CD8-positive, alpha-beta memory T cell (primary cell): ENCODE results near the gene UVRAG. TPM values are rescaled to one million over a fixed set of nuclear protein-coding genes. Genes with fewer than 3 reads are reported as not detected.

Experiments used
- CTCF ChIA-PET: fragments of 350-600 bp; sonication (Branson Sonifier 250); formaldehyde crosslinking; loops from one replicate; lab custom pipeline; 2021; ENCODE audit warnings: antibody characterized with exemption; lab: Charles Lee
- POLR2A ChIA-PET: fragments of 350-600 bp; sonication (Branson Sonifier 250); formaldehyde crosslinking; loops from one replicate; lab custom pipeline; 2021; ENCODE audit warnings: antibody characterized with exemption; lab: Charles Lee
- DNase-seq, 5 donors: peaks; one replicate each; pipeline versions ENCODE4 v3.0.0 to v3.0.0-alpha.2; 2020 to 2022; ENCODE audit warnings: mixed read lengths in 1 of 5
- H3K27ac ChIP-seq: one replicate; pipeline ENCODE4 v1.7.0; 2013; ENCODE audit warnings: low read depth, mild to moderate bottlenecking, low read length, moderate library complexity
- H3K27me3 ChIP-seq: 2 replicates; pipeline ENCODE4 v1.7.0; 2013; ENCODE audit warnings: low read length, mild to moderate bottlenecking; ENCODE audit not compliant: insufficient read depth, poor library complexity, severe bottlenecking
- H3K36me3 ChIP-seq: 2 replicates; pipeline ENCODE4 v1.7.0; 2013; ENCODE audit warnings: mild to moderate bottlenecking, low read length, moderate library complexity; ENCODE audit not compliant: insufficient read depth
- H3K4me1 ChIP-seq: 2 replicates; pipeline ENCODE4 v1.7.0; 2013; ENCODE audit warnings: mild to moderate bottlenecking, low read length, moderate library complexity; ENCODE audit not compliant: insufficient read depth
- H3K4me3 ChIP-seq: 2 replicates; pipeline ENCODE4 v1.7.0; 2013; ENCODE audit warnings: mild to moderate bottlenecking, low read length
- H3K9me3 ChIP-seq: 2 replicates; pipeline ENCODE4 v1.7.0; 2013; ENCODE audit warnings: mild to moderate bottlenecking, low read length
- H3K27ac Mint-ChIP-seq, 8 donors: one replicate each; pipeline ENCODE4 v1.8.0; 2020 to 2021; ENCODE audit warnings: mixed read lengths in 8 of 8, mild to moderate bottlenecking in 6 of 8, inconsistent platforms in 3 of 8, moderate library complexity in 3 of 8
- H3K27me3 Mint-ChIP-seq, 2 donors: one replicate each; pipeline ENCODE4 v1.8.0; 2020 to 2021; ENCODE audit warnings: mixed read lengths in 2 of 2, mild to moderate bottlenecking in 1 of 2, moderate library complexity in 1 of 2
- H3K36me3 Mint-ChIP-seq, 3 donors: one replicate each; pipeline ENCODE4 v1.8.0; 2020 to 2021; ENCODE audit warnings: mixed read lengths in 3 of 3, inconsistent platforms in 1 of 3, mild to moderate bottlenecking in 1 of 3
- H3K4me1 Mint-ChIP-seq, 3 donors: one replicate each; pipeline ENCODE4 v1.8.0; 2020 to 2021; ENCODE audit warnings: mixed read lengths in 3 of 3, inconsistent platforms in 1 of 3, mild to moderate bottlenecking in 1 of 3
- H3K4me3 Mint-ChIP-seq, 7 donors: one replicate each; pipeline ENCODE4 v1.8.0; 2020 to 2021; ENCODE audit warnings: mixed read lengths in 7 of 7, mild to moderate bottlenecking in 6 of 7, moderate library complexity in 4 of 7, inconsistent platforms in 2 of 7
- H3K9me3 Mint-ChIP-seq, 5 donors: one replicate each; pipeline ENCODE4 v1.8.0; 2020 to 2022; ENCODE audit warnings: mixed read lengths in 5 of 5, mild to moderate bottlenecking in 3 of 5, moderate library complexity in 2 of 5, inconsistent platforms in 1 of 5
- polyA plus RNA-seq: library from polyadenylated mRNA; unstranded; fragments of 300-500 nt; fragmentation: Illumina TruSeq; gene quantifications from one replicate; pipeline ENCODE4 v1.2.3, GENCODE V29; 2021
- total RNA-seq, 2 experiments: library from RNA; stranded (reverse); gene quantifications; one replicate each; pipeline ENCODE4 v1.2.3, GENCODE V29; 2021

The UVRAG gene
- total and polyA plus RNA-seq, 3 experiments from 2014 or later = 17.1 to 20.9 (median 18.0) TPM

DNA sequence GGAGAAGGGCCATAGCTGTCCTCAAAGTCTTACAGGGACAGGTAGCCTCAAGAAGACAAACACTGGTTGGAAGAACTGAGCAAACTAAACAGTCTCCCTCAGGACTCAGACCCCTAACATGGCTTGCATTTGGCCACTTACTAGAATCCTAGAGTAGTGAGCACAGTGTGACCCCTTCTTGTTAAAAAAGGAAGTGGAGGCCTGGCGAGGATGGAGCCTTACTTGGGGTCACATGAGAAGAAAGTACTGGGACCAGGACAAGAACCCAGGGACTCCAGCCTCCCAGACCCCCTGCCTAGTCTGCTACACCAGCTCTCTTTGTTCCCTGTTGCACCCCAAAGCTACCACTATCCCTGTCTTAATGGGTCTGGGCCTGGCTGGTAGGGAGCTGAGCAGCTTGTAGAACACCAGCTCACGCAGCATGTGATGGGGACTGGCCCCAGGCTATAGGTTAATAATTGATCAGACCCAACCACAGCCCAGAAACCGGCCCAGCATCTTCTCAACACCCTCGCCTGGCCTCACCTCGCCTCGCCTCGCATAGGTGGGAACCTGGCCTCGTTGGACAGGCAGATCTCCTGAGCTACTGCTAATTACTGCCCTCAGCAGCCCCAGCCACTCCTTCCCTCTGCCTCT, 28.8 kb upstream of the UVRAG start:
- Mint-ChIP-seq H3K27ac (peak overlapping the region in 1 of 8 donors; percentile 66), H3K4me1 (no peaks in the 10 kb centered on the region), H3K4me3 (no peak overlapping the region), H3K27me3 (no peaks in the 10 kb centered on the region), H3K36me3 (no peaks in the 10 kb centered on the region), H3K9me3 (no peaks in the 10 kb centered on the region)
- ChIA-PET CTCF (interaction anchor here (2.4 kb wide), 1 partner anchor 17 kb away, joined by 6 read pairs; no protein-coding TSS in a partner anchor), POLR2A (no interaction called here)
- DNase-seq = no peak
- Histone ChIP-seq H3K36me3 (no peaks in the 10 kb centered on the region), H3K27me3 (no peaks in the 10 kb centered on the region), H3K4me3 (no peak overlapping the region), H3K9me3 (no peaks in the 10 kb centered on the region), H3K4me1 (no peaks in the 10 kb centered on the region), H3K27ac (no peak overlapping the region)

GRCh38 chr11:75789521-75789920, 25.5 kb upstream of the UVRAG start:
- no peak overlapping the region for H3K4me3 Mint-ChIP-seq
- H3K27me3 Mint-ChIP-seq = no peaks in the 10 kb centered on the region
- ChIA-PET CTCF (no interaction called here), POLR2A (no interaction called here)
- H3K36me3 Mint-ChIP-seq = no peaks in the 10 kb centered on the region
- no peaks in the 10 kb centered on the region for H3K27me3 ChIP-seq
- H3K4me1 Mint-ChIP-seq = no peaks in the 10 kb centered on the region
- no peaks in the 10 kb centered on the region for H3K36me3 ChIP-seq
- H3K9me3 Mint-ChIP-seq = no peaks in the 10 kb centered on the region
- no peaks in the 10 kb centered on the region for H3K9me3 ChIP-seq
- DNase-seq = no peak
- no peak overlapping the region for H3K27ac ChIP-seq
- H3K4me1 ChIP-seq = no peaks in the 10 kb centered on the region
- no peak overlapping the region for H3K27ac Mint-ChIP-seq
- no peak overlapping the region for H3K4me3 ChIP-seq

DNA sequence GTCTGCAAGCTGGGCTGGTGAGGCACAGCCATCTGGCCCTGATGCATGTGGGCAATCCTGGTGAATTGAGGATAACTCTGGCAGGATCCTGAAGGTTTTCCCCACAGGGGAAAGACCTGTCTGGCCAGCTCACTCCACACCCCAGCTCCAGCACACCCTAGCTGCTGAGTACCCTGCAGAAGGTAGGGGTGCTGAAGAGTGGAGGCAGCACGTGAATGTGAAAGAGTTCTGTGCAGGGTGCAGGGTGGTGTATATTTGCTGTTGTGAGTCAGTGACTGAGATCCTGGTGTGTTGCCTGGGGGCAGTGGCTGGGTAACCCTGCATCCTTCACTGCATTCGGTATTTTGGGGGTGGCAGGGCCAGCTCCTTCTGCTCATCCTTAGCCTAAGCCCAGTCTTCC, 24.0 kb upstream of the UVRAG start:
- Histone ChIP-seq H3K27me3 (no peaks in the 10 kb centered on the region), H3K4me1 (no peaks in the 10 kb centered on the region), H3K27ac (no peak overlapping the region), H3K36me3 (no peaks in the 10 kb centered on the region), H3K9me3 (no peaks in the 10 kb centered on the region), H3K4me3 (no peak overlapping the region)
- Mint-ChIP-seq H3K9me3 (no peaks in the 10 kb centered on the region), H3K27me3 (no peaks in the 10 kb centered on the region), H3K4me3 (no peak overlapping the region), H3K27ac (peak overlapping the region in 1 of 8 donors; percentile 50), H3K36me3 (no peaks in the 10 kb centered on the region), H3K4me1 (no peaks in the 10 kb centered on the region)
- ChIA-PET POLR2A (no interaction called here), CTCF (no interaction called here)
- DNase-seq = no peak

- Histone ChIP-seq H3K4me3 (no peak overlapping the region), H3K27ac (no peak overlapping the region), H3K36me3 (no peaks in the 10 kb centered on the region), H3K4me1 (no peaks in the 10 kb centered on the region), H3K27me3 (no peaks in the 10 kb centered on the region), H3K9me3 (no peaks in the 10 kb centered on the region)
- DNase-seq = no peak
- Mint-ChIP-seq H3K27ac (no peak overlapping the region), H3K9me3 (no peaks in the 10 kb centered on the region), H3K36me3 (no peaks in the 10 kb centered on the region), H3K4me1 (no peaks in the 10 kb centered on the region), H3K4me3 (no peak overlapping the region), H3K27me3 (no peaks in the 10 kb centered on the region)
- POLR2A ChIA-PET = no interaction called here
- CTCF ChIA-PET = no interaction called here
Measured at GRCh38 chr11:75792127-75792731, 22.8 kb upstream of the UVRAG start.

DNA sequence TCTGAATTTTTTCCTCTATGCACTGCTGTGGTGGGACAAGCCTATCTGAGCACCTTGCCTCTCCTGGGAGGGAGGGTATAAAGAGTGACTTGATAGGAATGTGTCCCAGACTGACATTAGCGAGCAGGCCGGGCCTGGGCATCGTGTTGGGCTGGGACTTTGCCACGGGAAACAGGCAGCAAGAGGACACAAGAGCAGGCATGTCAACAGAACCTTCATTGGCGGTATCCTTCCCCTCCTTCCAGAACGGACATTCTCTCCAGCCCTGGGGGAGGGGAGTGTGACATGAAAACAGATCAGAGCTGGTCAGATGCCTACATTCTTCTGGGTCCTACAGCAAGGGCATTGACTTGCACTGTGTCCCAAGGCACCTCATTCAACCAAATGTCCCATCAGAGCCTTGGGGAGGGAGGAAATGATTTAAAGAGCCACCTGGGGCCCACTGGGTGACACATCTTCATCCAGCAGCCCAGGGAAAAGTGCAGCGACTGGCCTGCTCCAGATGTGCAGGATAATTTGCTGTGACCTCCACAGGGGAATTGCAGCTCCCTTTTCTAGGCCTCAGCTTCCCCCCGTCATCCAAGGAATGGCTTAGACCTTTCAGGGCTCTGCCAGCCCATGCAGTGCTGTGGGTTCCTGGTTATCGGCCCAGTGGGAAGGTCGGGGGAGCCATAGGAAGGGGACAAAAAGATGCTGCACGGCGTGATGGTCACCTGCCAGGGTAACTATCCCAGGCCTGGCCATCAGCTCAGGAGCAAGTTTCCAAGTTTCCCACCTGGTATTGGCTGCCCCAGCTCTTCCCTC, 21.8 kb upstream of the UVRAG start:
- Mint-ChIP-seq H3K27ac (no peak overlapping the region), H3K9me3 (no peaks in the 10 kb centered on the region), H3K27me3 (no peaks in the 10 kb centered on the region), H3K36me3 (no peaks in the 10 kb centered on the region), H3K4me1 (no peaks in the 10 kb centered on the region), H3K4me3 (no peak overlapping the region)
- Histone ChIP-seq H3K4me3 (no peak overlapping the region), H3K27ac (no peak overlapping the region), H3K27me3 (no peaks in the 10 kb centered on the region), H3K36me3 (no peaks in the 10 kb centered on the region), H3K9me3 (no peaks in the 10 kb centered on the region), H3K4me1 (no peaks in the 10 kb centered on the region)
- POLR2A ChIA-PET = no interaction called here
- DNase-seq = no peak
- CTCF ChIA-PET = interaction anchor here (1.0 to 2.1 kb wide), 3 partner anchors 10 to 75 kb away, joined by 3 to 11 read pairs (median 3); no protein-coding TSS in a partner anchor

GRCh38 chr11:75793966-75794365, 21.0 kb upstream of the UVRAG start:
- no peaks in the 10 kb centered on the region for H3K4me1 Mint-ChIP-seq
- H3K4me3 Mint-ChIP-seq = no peak overlapping the region
- no peaks in the 10 kb centered on the region for H3K27me3 ChIP-seq
- H3K27me3 Mint-ChIP-seq = no peaks in the 10 kb centered on the region
- no peaks in the 10 kb centered on the region for H3K9me3 ChIP-seq
- no peaks in the 10 kb centered on the region for H3K36me3 ChIP-seq
- no peak overlapping the region for H3K4me3 ChIP-seq
- H3K4me1 ChIP-seq = no peaks in the 10 kb centered on the region
- no peaks in the 10 kb centered on the region for H3K36me3 Mint-ChIP-seq
- no peak overlapping the region for H3K27ac Mint-ChIP-seq
- H3K9me3 Mint-ChIP-seq = no peaks in the 10 kb centered on the region
- POLR2A ChIA-PET = no interaction called here
- DNase-seq = no peak
- no peak overlapping the region for H3K27ac ChIP-seq
- CTCF ChIA-PET = interaction anchor here (1.0 to 2.1 kb wide), 3 partner anchors 9 to 75 kb away, joined by 3 to 11 read pairs (median 3); no protein-coding TSS in a partner anchor

DNA sequence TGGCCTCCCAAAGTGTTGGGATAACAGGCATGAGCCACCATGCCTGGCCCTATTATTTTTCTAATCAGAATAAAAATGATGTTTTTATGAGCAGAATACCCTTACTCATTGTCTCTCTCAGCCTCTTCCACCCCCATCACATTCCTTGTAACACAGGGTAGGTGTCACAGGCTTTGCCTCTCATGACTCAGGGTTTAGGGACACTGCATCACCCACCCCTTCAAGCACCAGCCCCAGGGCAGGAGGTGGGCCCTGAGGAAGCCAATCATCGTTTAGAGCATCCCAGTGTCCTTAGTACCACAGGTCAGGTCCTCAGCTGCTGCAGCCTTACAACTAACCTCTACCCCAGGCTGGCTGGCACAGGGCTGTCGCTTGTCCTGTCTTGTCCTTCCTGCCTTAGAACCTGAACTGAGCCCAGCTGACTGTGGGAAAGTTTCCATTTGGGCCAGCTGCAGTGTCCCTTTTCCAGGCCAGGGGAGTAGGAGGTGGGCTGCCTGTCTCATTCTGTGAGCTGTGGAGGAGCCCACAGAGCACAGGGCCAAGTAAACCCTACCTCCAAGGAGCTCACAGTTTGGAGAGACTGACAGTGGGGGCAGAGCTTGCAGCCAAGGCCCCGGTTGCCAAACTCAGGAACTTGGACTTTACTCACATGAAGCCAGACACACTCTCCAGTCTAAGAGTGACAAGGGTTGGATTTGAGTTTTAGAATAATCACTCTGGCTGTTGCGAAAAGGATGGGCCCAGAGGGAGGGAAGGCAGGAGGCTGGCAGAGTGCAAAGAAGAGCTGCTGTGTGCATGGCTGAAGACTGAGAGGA, 19.5 kb upstream of the UVRAG start:
- Mint-ChIP-seq H3K27ac (no peak overlapping the region), H3K36me3 (no peaks in the 10 kb centered on the region), H3K4me1 (no peaks in the 10 kb centered on the region), H3K9me3 (no peaks in the 10 kb centered on the region), H3K4me3 (no peak overlapping the region), H3K27me3 (no peaks in the 10 kb centered on the region)
- Histone ChIP-seq H3K36me3 (no peaks in the 10 kb centered on the region), H3K4me3 (no peak overlapping the region), H3K4me1 (no peaks in the 10 kb centered on the region), H3K27ac (no peak overlapping the region), H3K27me3 (no peaks in the 10 kb centered on the region), H3K9me3 (no peaks in the 10 kb centered on the region)
- DNase-seq = no peak
- POLR2A ChIA-PET = no interaction called here
- CTCF ChIA-PET = interaction anchor here (1.0 kb wide), 1 partner anchor 73 kb away, joined by 3 read pairs; no protein-coding TSS in a partner anchor
